ENCODE results near the gene CSRP2.

- no peak for TF ChIP-seq CTCF (IDR thresholded peaks at IDR 0.05)
- TF ChIP-seq POLR2A (IDR thresholded peaks at IDR 0.05) = no peak
Observed at GRCh38 chr12:76915361-76916169, 36.7 kb upstream of the CSRP2 start.

All from body of pancreas (tissue), 4 donors.